Neuron (in vitro differentiated cells): ENCODE measurements around the gene LAP3.
"Not testable (repeated sequence)": the region's sequence is repeated elsewhere in the genome, so short reads cannot be mapped to it uniquely, and the experiment has no call there.

Source experiments
- H2AFZ ChIP-seq: one replicate; pipeline ENCODE4 v1.6.1; 2013; ENCODE audit warnings: low read depth, mild to moderate bottlenecking, inconsistent platforms, low read length, moderate library complexity
- H3K27me3 ChIP-seq: one replicate; pipeline ENCODE4 v1.6.1; 2013; ENCODE audit warnings: low read length; ENCODE audit not compliant: insufficient read depth
- H3K36me3 ChIP-seq: one replicate; pipeline ENCODE4 v1.6.1; 2013; ENCODE audit warnings: low read length; ENCODE audit not compliant: insufficient read depth
- H3K4me1 ChIP-seq: one replicate; pipeline ENCODE4 v1.6.1; 2013; ENCODE audit warnings: low read length; ENCODE audit not compliant: insufficient read depth
- H3K4me3 ChIP-seq: 2 replicates; pipeline ENCODE4 v1.5.1; 2013; ENCODE audit warnings: mild to moderate bottlenecking, low read length, moderate library complexity
- H3K9me3 ChIP-seq: one replicate; pipeline ENCODE4 v1.6.1; 2013; ENCODE audit warnings: low read length

Gene LAP3

DNA sequence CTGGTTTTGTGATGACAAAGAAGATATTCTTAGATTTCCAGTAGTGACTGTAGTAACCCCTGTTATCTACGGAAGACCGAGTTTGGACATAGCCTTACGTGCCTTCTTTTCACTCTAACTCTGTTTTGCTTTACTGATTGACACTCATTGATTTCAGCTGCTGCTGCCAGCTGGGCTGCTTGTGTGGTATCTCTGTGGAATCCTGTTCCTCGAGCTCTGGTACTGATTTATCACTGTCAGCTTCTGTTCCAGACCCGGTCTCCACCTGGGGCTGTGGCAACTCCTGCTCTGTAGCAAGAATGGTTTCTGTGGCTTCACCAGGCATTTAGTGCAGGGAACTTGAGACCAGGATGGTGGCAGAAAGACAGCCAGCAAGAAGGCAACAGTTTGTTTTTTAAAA, 24.6 kb upstream of the LAP3 start:
- H3K4me3 ChIP-seq: no peak overlapping the region
- H3K36me3 ChIP-seq: no peaks in the 10 kb centered on the region
- H3K27me3 ChIP-seq: peaks cover 8% of the 10 kb centered on the region
- H2AFZ ChIP-seq: peak overlapping the region; percentile 9
- peaks cover 4% of the 10 kb centered on the region for H3K4me1 ChIP-seq
- no peaks in the 10 kb centered on the region for H3K9me3 ChIP-seq

DNA sequence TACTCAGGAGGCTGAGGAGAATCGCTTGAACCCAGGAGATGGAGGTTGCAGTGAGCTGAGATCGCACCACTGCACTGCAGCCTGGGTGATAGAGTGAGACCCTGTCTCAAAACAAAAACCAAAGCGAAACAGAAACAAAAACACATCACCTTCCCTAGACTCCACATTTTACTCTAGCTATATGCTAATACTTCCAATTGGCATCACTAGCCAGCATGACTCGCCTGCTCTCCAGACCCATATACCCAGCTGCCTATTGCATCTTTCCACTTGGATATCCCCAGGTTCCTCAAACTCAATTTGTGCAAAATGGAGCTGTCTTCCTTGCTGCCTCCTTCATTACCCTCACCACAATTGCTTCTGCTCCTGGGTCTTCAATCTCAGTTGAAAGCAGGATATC, 22.4 kb upstream of the LAP3 start:
- Histone ChIP-seq H3K36me3 (no peaks in the 10 kb centered on the region), H2AFZ (no peak overlapping the region), H3K4me3 (no peak overlapping the region), H3K9me3 (no peaks in the 10 kb centered on the region), H3K27me3 (peaks cover 8% of the 10 kb centered on the region), H3K4me1 (peaks cover 4% of the 10 kb centered on the region)

- Histone ChIP-seq H2AFZ (no peak overlapping the region), H3K4me1 (peaks cover 4% of the 10 kb centered on the region), H3K4me3 (no peak overlapping the region), H3K9me3 (no peaks in the 10 kb centered on the region), H3K27me3 (peaks cover 8% of the 10 kb centered on the region), H3K36me3 (no peaks in the 10 kb centered on the region)
Observed at GRCh38 chr4:17556498-17556897, 20.5 kb upstream of the LAP3 start.

GRCh38 chr4:17557880-17558279, 19.1 kb upstream of the LAP3 start:
- Histone ChIP-seq H3K36me3 (no peaks in the 10 kb centered on the region), H3K4me1 (no peaks in the 10 kb centered on the region), H3K27me3 (peaks cover 8% of the 10 kb centered on the region), H2AFZ (no peak overlapping the region), H3K4me3 (no peak overlapping the region), H3K9me3 (no peaks in the 10 kb centered on the region)

DNA sequence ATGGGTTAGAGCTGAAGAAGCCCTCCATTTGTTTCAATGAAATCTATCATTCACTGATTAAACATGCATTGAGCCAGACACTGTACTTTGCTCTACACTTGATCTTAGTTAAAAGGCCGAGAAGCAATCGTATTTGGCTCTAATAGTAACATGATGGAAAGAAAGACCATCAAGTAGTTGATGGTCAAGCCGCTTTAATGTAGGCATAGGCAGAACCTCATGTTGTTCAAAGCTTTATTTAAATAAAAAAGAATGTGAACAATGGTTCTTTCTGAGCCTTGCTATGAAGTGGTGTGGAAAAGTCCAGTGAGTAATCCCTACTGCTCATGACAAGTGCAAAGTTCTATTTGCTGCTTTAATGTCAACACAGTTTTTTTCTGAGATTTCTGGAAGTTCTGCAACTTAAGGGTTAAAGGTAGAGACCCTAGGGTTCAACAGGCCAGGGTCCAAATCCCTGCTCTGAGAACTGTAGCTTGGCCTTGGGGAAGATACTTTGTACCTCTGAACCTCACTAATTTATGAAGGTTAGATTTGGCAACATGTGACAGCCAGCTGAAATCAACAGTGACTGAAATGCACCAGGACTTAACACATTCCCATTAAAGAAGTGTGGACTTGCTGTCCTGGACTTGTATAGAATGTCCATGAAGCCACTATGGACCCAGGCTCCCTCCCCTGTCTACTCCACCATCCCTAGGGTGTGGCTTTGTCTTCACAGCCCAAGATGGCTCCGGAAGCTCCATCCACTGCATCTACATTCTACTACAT, 17.9 kb upstream of the LAP3 start:
- Histone ChIP-seq H2AFZ (no peak overlapping the region), H3K4me1 (no peaks in the 10 kb centered on the region), H3K27me3 (peaks cover 8% of the 10 kb centered on the region), H3K9me3 (no peaks in the 10 kb centered on the region), H3K36me3 (no peaks in the 10 kb centered on the region), H3K4me3 (no peak overlapping the region)

DNA sequence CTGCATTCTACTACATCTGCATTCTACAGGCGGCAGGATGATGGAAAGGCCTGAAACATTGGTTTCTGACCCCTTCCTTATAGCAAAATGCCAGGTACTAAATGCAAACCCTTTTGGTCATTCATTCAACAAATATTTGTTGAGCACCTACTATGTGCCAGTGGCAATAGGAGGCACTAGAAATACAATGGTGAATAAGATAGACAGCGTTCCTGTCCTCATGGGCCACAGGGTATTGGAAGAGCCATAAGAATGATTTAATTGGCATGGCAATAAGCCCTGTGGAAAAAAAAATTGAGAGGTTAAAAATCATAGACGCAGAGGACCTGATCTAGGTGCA, 17.3 kb upstream of the LAP3 start:
- no peak overlapping the region for H2AFZ ChIP-seq
- H3K27me3 ChIP-seq: peaks cover 8% of the 10 kb centered on the region
- no peaks in the 10 kb centered on the region for H3K36me3 ChIP-seq
- no peaks in the 10 kb centered on the region for H3K9me3 ChIP-seq
- H3K4me3 ChIP-seq: no peak overlapping the region
- H3K4me1 ChIP-seq: no peaks in the 10 kb centered on the region

DNA sequence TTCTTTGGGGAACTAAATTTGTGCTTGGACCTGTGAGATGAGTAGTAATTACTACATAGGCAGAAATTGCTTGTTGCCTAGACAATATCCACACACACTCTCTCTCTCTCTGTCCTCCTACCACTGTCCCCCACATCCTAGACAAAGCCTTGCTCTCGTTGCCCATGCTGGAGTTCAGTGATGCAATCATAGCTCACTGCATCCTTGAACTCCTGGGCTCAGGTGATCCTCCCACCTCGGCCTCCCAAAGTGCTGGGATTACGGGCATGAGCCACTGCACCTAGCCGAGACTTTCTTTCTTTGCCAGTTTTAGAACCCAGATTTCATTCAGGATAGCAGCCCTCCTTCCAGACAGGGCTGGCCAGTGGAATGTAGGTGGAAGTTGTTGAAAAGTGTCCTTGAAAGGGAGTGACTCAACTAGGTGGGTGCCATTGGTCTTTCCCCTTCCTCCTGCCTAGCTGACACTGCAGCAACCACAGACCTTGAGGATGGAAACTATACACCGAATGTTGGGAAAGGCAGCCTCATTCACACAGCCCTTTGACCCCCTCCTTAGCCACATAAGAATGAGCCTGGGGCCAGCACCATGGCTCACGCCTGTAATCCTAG, 16.8 kb upstream of the LAP3 start:
- H3K9me3 ChIP-seq: no peaks in the 10 kb centered on the region
- H3K4me3 ChIP-seq: no peak overlapping the region
- H3K4me1 ChIP-seq: no peaks in the 10 kb centered on the region
- H2AFZ ChIP-seq: no peak overlapping the region
- H3K36me3 ChIP-seq: no peaks in the 10 kb centered on the region
- H3K27me3 ChIP-seq: peaks cover 7% of the 10 kb centered on the region

GRCh38 chr4:17561195-17561909, 15.6 kb upstream of the LAP3 start:
- no peak overlapping the region for H3K4me3 ChIP-seq
- no peak overlapping the region for H2AFZ ChIP-seq
- no peaks in the 10 kb centered on the region for H3K27me3 ChIP-seq
- H3K9me3 ChIP-seq: no peaks in the 10 kb centered on the region
- H3K36me3 ChIP-seq: no peaks in the 10 kb centered on the region
- H3K4me1 ChIP-seq: no peaks in the 10 kb centered on the region

GRCh38 chr4:17562157-17562556, 14.8 kb upstream of the LAP3 start:
- no peaks in the 10 kb centered on the region for H3K36me3 ChIP-seq
- no peak overlapping the region for H3K4me3 ChIP-seq

DNA sequence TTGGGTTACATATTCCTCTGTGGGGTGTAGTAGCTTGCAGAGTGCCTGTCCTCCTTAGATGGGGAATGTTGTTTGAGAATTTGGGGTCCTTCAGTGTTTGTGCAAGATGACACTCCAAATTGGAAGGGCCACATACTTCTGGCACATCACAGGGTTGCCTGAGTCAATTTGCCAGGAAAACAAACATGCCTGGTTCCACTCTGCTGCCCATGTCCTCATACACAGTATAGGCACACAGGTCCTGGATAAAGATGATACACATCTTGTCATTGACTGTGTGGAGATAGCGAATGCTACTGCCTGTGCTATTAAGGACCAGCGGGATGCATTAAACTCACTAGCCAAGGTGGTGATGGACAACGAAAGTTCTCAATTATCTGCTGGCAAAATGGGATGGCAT, 11.2 kb upstream of the LAP3 start:
- Histone ChIP-seq H3K27me3 (no peaks in the 10 kb centered on the region), H3K4me3 (no peak overlapping the region), H2AFZ (no peak overlapping the region)

More at GRCh38 chr4:17562157-17562556, 14.8 kb upstream of the LAP3 start:
- Histone ChIP-seq H3K9me3 (no peaks in the 10 kb centered on the region), H2AFZ (no peak overlapping the region), H3K4me1 (peaks cover 4% of the 10 kb centered on the region), H3K27me3 (no peaks in the 10 kb centered on the region)

DNA sequence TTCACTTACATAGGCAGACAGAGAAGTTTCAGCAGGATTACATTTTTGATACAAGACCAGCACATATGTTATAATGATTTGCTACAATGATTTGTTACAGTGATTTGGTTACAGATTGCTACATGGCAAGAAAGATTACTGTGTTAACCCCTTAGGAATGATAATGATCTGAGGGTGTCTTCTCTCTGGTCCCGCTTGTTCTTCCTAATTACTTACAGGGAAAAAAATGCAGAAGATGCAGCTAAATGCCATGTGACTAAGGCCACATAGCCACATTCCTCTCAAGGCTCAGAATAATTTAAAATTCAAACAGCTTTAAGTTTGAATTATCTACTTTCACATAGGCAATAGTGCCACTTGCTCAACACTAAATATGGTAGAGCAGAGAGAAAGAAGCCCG, 9.7 kb upstream of the LAP3 start:
- no peaks in the 10 kb centered on the region for H3K36me3 ChIP-seq
- no peaks in the 10 kb centered on the region for H3K9me3 ChIP-seq
- H3K27me3 ChIP-seq: no peaks in the 10 kb centered on the region
- H2AFZ ChIP-seq: no peak overlapping the region
- H3K4me1 ChIP-seq: peaks cover 5% of the 10 kb centered on the region
- no peak overlapping the region for H3K4me3 ChIP-seq

More for the DNA sequence above, 11.2 kb upstream of the LAP3 start:
- peaks cover 5% of the 10 kb centered on the region for H3K4me1 ChIP-seq
- H3K9me3 ChIP-seq: no peaks in the 10 kb centered on the region
- no peaks in the 10 kb centered on the region for H3K36me3 ChIP-seq

- H3K27me3 ChIP-seq: no peaks in the 10 kb centered on the region
- H3K4me3 ChIP-seq: no peak overlapping the region
- H3K9me3 ChIP-seq: no peaks in the 10 kb centered on the region
- no peaks in the 10 kb centered on the region for H3K36me3 ChIP-seq
- peaks cover 14% of the 10 kb centered on the region for H3K4me1 ChIP-seq
- H2AFZ ChIP-seq: no peak overlapping the region
Observed at GRCh38 chr4:17574206-17574605, 2.8 kb upstream of the LAP3 start.

- peaks cover 14% of the 10 kb centered on the region for H3K4me1 ChIP-seq
- not testable (repeated sequence) for H3K27me3 ChIP-seq, H3K9me3 ChIP-seq, H3K4me3 ChIP-seq, H2AFZ ChIP-seq, H3K36me3 ChIP-seq
Observed at GRCh38 chr4:17575177-17575576, 1.8 kb upstream of the LAP3 start.
